Esophagus muscularis mucosa (tissue), 4 donors: Measurements from ENCODE around the gene ZNF726. TPM values are rescaled to one million over a fixed set of nuclear protein-coding genes. Genes with fewer than 3 reads are reported as not detected.
"Not testable (repeated sequence)": the region's sequence is repeated elsewhere in the genome, so short reads cannot be mapped to it uniquely, and the experiment has no call there.

Experiments
- DNase-seq: peaks from one replicate; pipeline ENCODE4 v3.0.0-alpha.2; 2017; ENCODE audit errors: extremely low spot score
- H3K27ac ChIP-seq, 4 donors: fragments of 200-600 bp; sonication (generic); replicated peaks in 1 of 4; 1 replicate in 3 of 4; 2 replicates in 1 of 4; pipeline ENCODE4 v1.5.1; 2016 to 2019; ENCODE audit warnings: mild to moderate bottlenecking in 1 of 4
- H3K27me3 ChIP-seq, 4 donors: fragments of 200-600 bp; sonication (generic); one replicate each; pipeline versions ENCODE4 v1.5.1 to v1.6.0; 2016 to 2019
- H3K36me3 ChIP-seq, 4 donors: fragments of 200-600 bp; sonication (generic); one replicate each; pipeline ENCODE4 v1.5.1; 2016 to 2019
- H3K4me1 ChIP-seq, 4 donors: fragments of 200-600 bp; sonication (generic); one replicate each; pipeline ENCODE4 v1.5.1; 2016 to 2019
- H3K4me3 ChIP-seq, 4 donors: fragments of 200-600 bp; sonication (generic); 1 replicate in 2 of 4; 2 replicates in 2 of 4; pipeline ENCODE4 v1.5.1; 2016 to 2019; ENCODE audit warnings: mild to moderate bottlenecking in 4 of 4, moderate library complexity in 1 of 4
- H3K9me3 ChIP-seq, 4 donors: fragments of 200-600 bp; sonication (generic); 1 replicate in 3 of 4; 2 replicates in 1 of 4; pipeline ENCODE4 v1.5.1; 2016 to 2019
- CTCF ChIP-seq, 3 experiments: fragments of 200-600 bp in 2 of 3; fragments of 450-650 bp in 1 of 3; sonication (generic) in 2 of 3; IDR thresholded peaks; one replicate each; pipeline ENCODE4 v1.5.1; 2017 to 2019; ENCODE audit warnings: antibody characterized with exemption in 3 of 3, mild to moderate bottlenecking in 2 of 3, moderate library complexity in 1 of 3
- EP300 ChIP-seq: sonication (generic); formaldehyde crosslinking; IDR thresholded peaks from one replicate; pipeline ENCODE4 v1.6.1; 2017; ENCODE audit warnings: antibody characterized with exemption
- POLR2A ChIP-seq: fragments of 450-650 bp; IDR thresholded peaks from one replicate; pipeline ENCODE4 v1.6.1; 2017; ENCODE audit warnings: antibody characterized with exemption, moderate library complexity, mild to moderate bottlenecking, low read depth
- POLR2AphosphoS5 ChIP-seq, 2 donors: sonication (generic); formaldehyde crosslinking; IDR thresholded peaks; one replicate each; pipeline ENCODE4 v1.6.1; 2017; ENCODE audit warnings: antibody characterized with exemption in 2 of 2
- WGBS: methylation state at CpG from one replicate; pipeline ENCODE4 v1.1.5; 2018; 5-methylcytosine and 5-hydroxymethylcytosine counted together
- intact Hi-C: fragments of 100-400 bp; cut with DNase I; formaldehyde crosslinking; loops from one replicate; pipeline ENCODE4 v1.15.1; 2023
- total RNA-seq, 4 donors: library from RNA; depleted of rRNA; stranded (reverse); fragments of >200 nt; gene quantifications; one replicate each; pipeline versions ENCODE4 v1.1.0 to v1.2.1, GENCODE V29; 2016

The ZNF726 gene
- total RNA-seq, 4 donors from 2014 or later: 0.32 to 0.80 (median 0.37) TPM

GRCh38 chr19:23932878-23933277 is 18.2 kb downstream of the ZNF726 start:
- Histone ChIP-seq H3K36me3 (no peaks in the 10 kb centered on the region), H3K4me3 (no peak overlapping the region), H3K9me3 (peaks cover 0 to 27% (median 21%) of the 10 kb centered on the region in 4 donors), H3K27ac (no peak overlapping the region), H3K4me1 (no peaks in the 10 kb centered on the region), H3K27me3 (no peaks in the 10 kb centered on the region)
- DNase-seq: no peak
- intact Hi-C loops: no loop called here
- TF ChIP-seq POLR2AphosphoS5 (IDR thresholded peaks at IDR 0.05) (no peak), EP300 (no peak), CTCF (IDR thresholded peaks at IDR 0.05) (no peak), POLR2A (no peak)
- 100% methylated on average over 1 of the region's 1 CpG for WGBS

DNA sequence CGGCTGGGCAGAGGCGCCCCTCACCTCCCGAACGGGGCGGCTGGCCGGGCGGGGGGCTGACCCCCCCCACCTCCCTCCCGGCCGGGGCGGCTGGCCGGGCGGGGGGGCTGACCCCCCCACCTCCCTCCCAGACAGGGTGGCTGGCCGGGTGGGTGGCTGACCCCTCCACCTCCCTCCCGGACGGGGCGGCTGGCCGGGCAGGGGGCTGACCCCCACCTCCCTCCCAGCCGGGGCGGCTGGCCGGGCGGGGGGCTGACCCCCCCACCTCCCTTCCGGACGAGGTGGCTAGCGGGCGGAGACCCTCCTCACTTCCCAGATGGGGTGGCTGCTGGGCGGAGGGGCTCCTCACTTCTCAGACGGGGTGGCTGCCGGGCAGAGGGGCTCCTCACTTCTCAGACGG is 22.3 kb downstream of the ZNF726 start:
- H3K4me3 ChIP-seq, DNase-seq, H3K36me3 ChIP-seq, intact Hi-C loops, H3K27ac ChIP-seq, H3K27me3 ChIP-seq, H3K4me1 ChIP-seq: not testable (repeated sequence)
- peaks cover 0 to 27% (median 20%) of the 10 kb centered on the region in 4 donors for H3K9me3 ChIP-seq
- WGBS: 94% methylated on average over 6 of the region's 29 CpGs

DNA sequence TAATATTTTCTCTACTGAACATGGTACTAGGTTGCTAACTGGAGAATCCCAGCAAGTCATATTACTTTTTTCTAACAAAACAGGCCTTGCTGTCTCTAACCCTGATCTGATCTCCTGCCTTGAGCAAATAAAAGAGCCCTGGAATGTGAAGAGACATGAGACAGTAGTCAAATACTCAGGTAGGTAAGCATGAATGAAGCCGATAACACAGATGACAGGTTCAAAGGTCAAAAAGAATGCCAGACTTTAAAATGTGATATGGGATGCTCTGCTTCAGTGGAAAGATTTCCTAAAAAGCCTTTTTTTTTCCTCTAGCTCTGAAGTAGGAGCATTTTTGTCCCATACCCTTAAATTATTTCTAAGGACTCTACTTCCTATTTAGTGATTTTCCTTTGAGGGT is 28.7 kb downstream of the ZNF726 start:
- peaks cover 0 to 3% (median 0%) of the 10 kb centered on the region in 4 donors for H3K9me3 ChIP-seq
- no peak for DNase-seq
- WGBS: 91% methylated on average over 1 of the region's 1 CpG
- H3K27me3 ChIP-seq: no peaks in the 10 kb centered on the region
- intact Hi-C loops: no loop called here
- H3K4me1 ChIP-seq: no peaks in the 10 kb centered on the region
- no peaks in the 10 kb centered on the region for H3K36me3 ChIP-seq
- H3K27ac ChIP-seq: no peak overlapping the region
- no peak for TF ChIP-seq POLR2AphosphoS5 (IDR thresholded peaks at IDR 0.05)
- TF ChIP-seq EP300: no peak
- no peak for TF ChIP-seq POLR2A
- H3K4me3 ChIP-seq: no peak overlapping the region

- H3K27ac ChIP-seq: no peak overlapping the region
- no peaks in the 10 kb centered on the region for H3K4me1 ChIP-seq
- TF ChIP-seq POLR2A (no peak), EP300 (no peak), CTCF (IDR thresholded peaks at IDR 0.05) (no peak), POLR2AphosphoS5 (IDR thresholded peaks at IDR 0.05) (no peak)
- H3K4me3 ChIP-seq: no peak overlapping the region
- DNase-seq: no peak
- no peaks in the 10 kb centered on the region for H3K36me3 ChIP-seq
- no peaks in the 10 kb centered on the region for H3K9me3 ChIP-seq
- intact Hi-C loops: no loop called here
- no peaks in the 10 kb centered on the region for H3K27me3 ChIP-seq
Measured at GRCh38 chr19:23946569-23946968, 31.9 kb downstream of the ZNF726 start.

- TF ChIP-seq POLR2AphosphoS5 (IDR thresholded peaks at IDR 0.05) (no peak), POLR2A (no peak), CTCF (IDR thresholded peaks at IDR 0.05) (no peak), EP300 (no peak)
- Histone ChIP-seq H3K9me3 (no peaks in the 10 kb centered on the region), H3K27ac (no peak overlapping the region), H3K36me3 (no peaks in the 10 kb centered on the region), H3K4me3 (no peak overlapping the region), H3K4me1 (no peaks in the 10 kb centered on the region), H3K27me3 (no peaks in the 10 kb centered on the region)
- DNase-seq: no peak
- intact Hi-C loops: no loop called here
- WGBS: 60% methylated on average over 2 of the region's 2 CpGs
Measured at GRCh38 chr19:23949611-23950010, 34.9 kb downstream of the ZNF726 start.

- TF ChIP-seq POLR2AphosphoS5 (IDR thresholded peaks at IDR 0.05): no peak
- TF ChIP-seq EP300: no peak
Measured at GRCh38 chr19:23956051-23956450, 41.4 kb downstream of the ZNF726 start.

More at GRCh38 chr19:23956051-23956450, 41.4 kb downstream of the ZNF726 start:
- H3K9me3 ChIP-seq: no peaks in the 10 kb centered on the region
- intact Hi-C loops: no loop called here
- no peaks in the 10 kb centered on the region for H3K27me3 ChIP-seq
- H3K4me3 ChIP-seq: no peak overlapping the region
- no peaks in the 10 kb centered on the region for H3K36me3 ChIP-seq
- H3K4me1 ChIP-seq: no peaks in the 10 kb centered on the region
- no peak overlapping the region for H3K27ac ChIP-seq
- WGBS: 87% methylated on average over 5 of the region's 5 CpGs
- DNase-seq: no peak
